Duodenal mucosa (tissue), 2 donors: Measurements from ENCODE around the gene LAD1.
A peak's percentile ranks its signal among the peaks of the same experiment; 100 is the strongest.

Experiments used
- H3K27ac ChIP-seq: one replicate; pipeline ENCODE4 v1.7.0; 2013; ENCODE audit warnings: low read depth, low read length
- H3K27me3 ChIP-seq, 2 donors: one replicate each; pipeline ENCODE4 v1.7.0; 2013; ENCODE audit warnings: low read length in 2 of 2, control low read depth in 1 of 2; ENCODE audit not compliant: insufficient read depth in 2 of 2, control insufficient read depth in 1 of 2
- H3K36me3 ChIP-seq, 2 donors: one replicate each; pipeline ENCODE4 v1.7.0; 2013; ENCODE audit warnings: low read length in 2 of 2, control low read depth in 1 of 2; ENCODE audit not compliant: insufficient read depth in 2 of 2, control insufficient read depth in 1 of 2
- H3K4me1 ChIP-seq, 2 donors: one replicate each; pipeline ENCODE4 v1.7.0; 2013; ENCODE audit warnings: low read length in 2 of 2, control low read depth in 1 of 2; ENCODE audit not compliant: insufficient read depth in 2 of 2, control insufficient read depth in 1 of 2
- H3K4me3 ChIP-seq, 2 donors: one replicate each; pipeline ENCODE4 v1.7.0; 2013; ENCODE audit warnings: low read length in 2 of 2, low read depth in 1 of 2
- H3K9ac ChIP-seq, 2 donors: one replicate each; pipeline ENCODE4 v1.7.0; 2013; ENCODE audit warnings: low read length in 2 of 2, low read depth in 1 of 2
- H3K9me3 ChIP-seq, 2 donors: one replicate each; pipeline ENCODE4 v1.7.0; 2013; ENCODE audit warnings: low read length in 2 of 2, control low read depth in 1 of 2; ENCODE audit not compliant: control insufficient read depth in 1 of 2

LAD1 gene

DNA sequence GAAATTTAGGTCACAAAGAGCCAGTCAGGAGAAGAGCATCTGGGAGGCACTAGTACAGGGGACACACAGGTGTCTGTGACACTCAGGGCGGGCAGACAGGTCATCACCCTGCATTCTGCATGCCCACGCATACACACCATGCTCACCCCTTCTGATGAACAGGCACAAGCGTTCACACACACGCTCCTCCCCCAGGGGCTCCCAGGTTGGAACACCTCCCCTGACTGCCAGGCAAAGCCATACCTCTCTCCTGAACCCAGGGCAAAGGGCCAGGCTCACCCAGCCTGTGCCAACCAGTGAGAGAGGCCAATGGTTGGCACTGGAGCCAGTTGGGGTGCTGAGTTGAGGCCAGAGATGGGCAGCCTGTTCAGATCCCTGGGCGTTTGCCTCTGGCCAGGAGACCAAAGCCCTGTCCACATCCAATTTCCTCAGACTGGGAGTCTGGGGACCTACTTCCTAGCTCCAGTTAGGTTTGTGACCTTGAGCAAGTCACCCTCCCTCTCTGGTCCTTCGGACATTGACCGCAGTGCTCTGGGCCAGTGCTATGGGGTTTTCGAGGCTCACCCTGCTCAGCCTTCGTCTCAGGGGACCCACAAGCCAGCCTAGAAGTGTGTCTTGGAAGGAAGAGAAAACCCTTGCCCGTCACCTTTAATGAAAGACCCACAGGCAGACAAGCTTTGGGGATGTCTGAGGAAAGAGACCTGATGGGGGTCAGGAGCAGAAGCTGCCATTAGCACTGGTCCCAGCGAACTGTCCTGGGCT is 5.8 kb upstream of the LAD1 start:
- H3K27me3 ChIP-seq = no peaks in the 10 kb centered on the region
- H3K4me1 ChIP-seq = peaks cover 60 to 64% of the 10 kb centered on the region in 2 donors
- H3K9ac ChIP-seq = peak overlapping the region; percentile 58 to 61
- peak overlapping the region; percentile 89 for H3K27ac ChIP-seq
- H3K4me3 ChIP-seq = peak overlapping the region; percentile 13 to 33
- no peaks in the 10 kb centered on the region for H3K36me3 ChIP-seq
- no peaks in the 10 kb centered on the region for H3K9me3 ChIP-seq

GRCh38 chr1:201404055-201404454 is 4.9 kb upstream of the LAD1 start:
- no peaks in the 10 kb centered on the region for H3K36me3 ChIP-seq
- no peaks in the 10 kb centered on the region for H3K9me3 ChIP-seq
- H3K4me1 ChIP-seq = peaks cover 61 to 64% of the 10 kb centered on the region in 2 donors
- no peaks in the 10 kb centered on the region for H3K27me3 ChIP-seq
- H3K9ac ChIP-seq = peak overlapping the region; percentile 11 to 58
- no peak overlapping the region for H3K27ac ChIP-seq
- H3K4me3 ChIP-seq = no peak overlapping the region

GRCh38 chr1:201403359-201403758 is 4.2 kb upstream of the LAD1 start:
- Histone ChIP-seq H3K9me3 (no peaks in the 10 kb centered on the region), H3K27ac (no peak overlapping the region), H3K4me1 (peaks cover 61 to 64% of the 10 kb centered on the region in 2 donors), H3K36me3 (no peaks in the 10 kb centered on the region), H3K27me3 (no peaks in the 10 kb centered on the region), H3K4me3 (no peak overlapping the region), H3K9ac (no peak overlapping the region)

DNA sequence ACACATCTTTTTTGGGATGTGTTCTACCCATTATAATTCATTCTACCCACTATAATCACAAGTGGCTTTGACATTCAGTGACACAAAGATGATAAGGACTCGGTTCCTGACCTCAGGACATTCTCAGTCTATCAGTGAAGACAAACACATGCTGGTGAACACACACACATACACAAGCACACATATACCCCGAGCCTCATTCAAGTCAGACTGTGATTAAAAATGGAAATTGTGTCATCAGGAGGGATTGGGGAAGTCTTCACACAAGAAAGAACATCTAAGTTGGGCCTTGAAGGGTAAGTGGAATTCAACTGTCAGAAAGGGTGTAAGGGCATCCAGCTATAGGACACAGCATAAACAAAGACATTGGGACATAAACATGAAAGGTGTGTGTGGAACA is 2.6 kb upstream of the LAD1 start:
- Histone ChIP-seq H3K27me3 (no peaks in the 10 kb centered on the region), H3K9me3 (no peaks in the 10 kb centered on the region), H3K4me1 (peaks cover 57 to 60% of the 10 kb centered on the region in 2 donors), H3K4me3 (no peak overlapping the region), H3K27ac (no peak overlapping the region), H3K36me3 (no peaks in the 10 kb centered on the region), H3K9ac (no peak overlapping the region)

- H3K36me3 ChIP-seq = no peaks in the 10 kb centered on the region
- H3K4me1 ChIP-seq = peaks cover 55 to 58% of the 10 kb centered on the region in 2 donors
- H3K4me3 ChIP-seq = peak overlapping the region in 1 of 2 donors; percentile 79
- H3K27me3 ChIP-seq = no peaks in the 10 kb centered on the region
- peak overlapping the region in 1 of 2 donors; percentile 92 for H3K9ac ChIP-seq
- no peaks in the 10 kb centered on the region for H3K9me3 ChIP-seq
- H3K27ac ChIP-seq = peak overlapping the region; percentile 5
Measured at GRCh38 chr1:201400852-201401230, 1.7 kb upstream of the LAD1 start.

DNA sequence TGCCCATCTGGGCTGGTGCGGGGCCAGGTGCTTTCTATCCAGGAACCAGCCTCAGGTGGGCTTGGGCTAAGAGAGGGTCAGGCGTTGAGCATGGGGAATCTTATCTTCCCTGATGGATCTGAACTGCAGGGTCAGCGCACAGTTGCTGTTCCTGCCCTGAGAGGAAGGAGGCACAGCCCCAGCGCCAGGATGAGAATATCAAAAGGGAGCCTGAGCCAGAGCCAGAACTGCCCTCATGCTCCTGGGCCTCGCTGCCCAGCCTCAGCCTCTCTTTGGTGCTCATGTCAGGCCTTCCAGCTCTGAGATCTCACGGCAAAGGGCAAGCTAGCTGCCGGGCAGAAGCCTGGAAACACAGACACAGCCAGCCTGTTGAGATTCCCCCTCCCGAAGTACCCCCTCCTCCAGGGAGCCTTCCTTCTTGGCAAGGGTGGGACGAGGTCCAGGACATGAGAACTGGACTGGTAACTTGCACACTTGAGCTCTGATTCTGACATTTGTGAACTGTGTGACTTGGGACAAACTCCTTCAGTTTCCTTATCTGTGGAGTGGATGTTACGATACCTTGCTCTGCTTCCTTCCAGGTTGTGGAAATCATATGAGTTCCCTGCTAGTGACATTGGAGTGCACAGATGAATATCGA is 1.2 kb upstream of the LAD1 start:
- Histone ChIP-seq H3K27ac (peak overlapping the region; percentile 94), H3K4me1 (peaks cover 55 to 59% of the 10 kb centered on the region in 2 donors), H3K36me3 (no peaks in the 10 kb centered on the region), H3K9me3 (no peaks in the 10 kb centered on the region), H3K4me3 (peak overlapping the region; percentile 79 to 88), H3K9ac (peak overlapping the region; percentile 74 to 92), H3K27me3 (no peaks in the 10 kb centered on the region)

- no peaks in the 10 kb centered on the region for H3K27me3 ChIP-seq
- H3K36me3 ChIP-seq = no peaks in the 10 kb centered on the region
- H3K4me1 ChIP-seq = peaks cover 56 to 61% of the 10 kb centered on the region in 2 donors
- peak overlapping the region; percentile 94 for H3K27ac ChIP-seq
- no peaks in the 10 kb centered on the region for H3K9me3 ChIP-seq
- H3K4me3 ChIP-seq = peak overlapping the region; percentile 79 to 88
- peak overlapping the region; percentile 74 to 92 for H3K9ac ChIP-seq
Measured at GRCh38 chr1:201399352-201400126, 415 bp upstream of the LAD1 start.

DNA sequence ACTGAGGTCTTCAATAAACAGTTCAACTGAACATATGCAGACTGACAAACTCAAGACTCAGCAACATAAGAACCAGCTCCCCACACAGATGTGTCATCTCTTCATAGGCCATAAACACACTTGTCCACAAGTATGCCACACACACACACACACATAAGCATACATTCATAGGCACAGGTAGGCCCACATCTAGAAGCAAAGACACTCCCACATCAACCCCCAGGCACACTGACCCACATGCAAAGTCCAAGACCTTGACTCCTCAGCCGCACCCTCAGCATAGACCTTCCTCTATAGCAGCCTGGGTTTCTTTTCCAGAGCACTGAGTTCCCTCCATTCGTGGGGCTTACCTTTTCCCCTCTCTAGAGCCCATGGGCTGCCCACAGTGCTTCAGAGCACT is 1.4 kb downstream of the LAD1 start:
- Histone ChIP-seq H3K9ac (peak overlapping the region; percentile 92 to 94), H3K36me3 (peaks cover 0 to 4% of the 10 kb centered on the region in 2 donors), H3K27ac (peak overlapping the region; percentile 94), H3K4me3 (peak overlapping the region; percentile 79 to 88), H3K9me3 (no peaks in the 10 kb centered on the region), H3K4me1 (peaks cover 46 to 47% of the 10 kb centered on the region in 2 donors), H3K27me3 (no peaks in the 10 kb centered on the region)

- Histone ChIP-seq H3K9me3 (no peaks in the 10 kb centered on the region), H3K27ac (peak overlapping the region; percentile 94), H3K4me3 (peak overlapping the region; percentile 79 to 88)
Measured at GRCh38 chr1:201396861-201397464, 2.2 kb downstream of the LAD1 start.

More at GRCh38 chr1:201396861-201397464, 2.2 kb downstream of the LAD1 start:
- Histone ChIP-seq H3K27me3 (no peaks in the 10 kb centered on the region), H3K9ac (peak overlapping the region; percentile 92 to 94), H3K4me1 (peaks cover 48 to 49% of the 10 kb centered on the region in 2 donors), H3K36me3 (peaks cover 0 to 4% of the 10 kb centered on the region in 2 donors)
